SK-N-MC (cell line): ENCODE measurements around the gene SH3RF3.

Experiments used
- EZH2 ChIP-seq: fragments of 200-600 bp; sonication (generic); IDR thresholded peaks from one replicate; pipeline ENCODE4 v1.6.1; 2017; ENCODE audit warnings: antibody characterized with exemption
- POLR2AphosphoS5 ChIP-seq: IDR thresholded peaks from 2 replicates; pipeline ENCODE4 v1.6.1; 2012; ENCODE audit warnings: mild to moderate bottlenecking, low read depth, low read length, borderline replicate concordance

GRCh38 chr2:109415581-109416013, 286.6 kb downstream of the SH3RF3 start:
- no peak for TF ChIP-seq EZH2
- no peak for TF ChIP-seq POLR2AphosphoS5
